ENCODE measurements around the gene DDX3X.

DDX3X gene

GRCh38 chrX:41333003-41333743 is 789 bp upstream of the DDX3X start (continued):
- no peak for TF ChIP-seq ZNF473 (tag by site-specific recombination; IDR thresholded peaks at IDR 0.05)
- TF ChIP-seq, protein P1, sequence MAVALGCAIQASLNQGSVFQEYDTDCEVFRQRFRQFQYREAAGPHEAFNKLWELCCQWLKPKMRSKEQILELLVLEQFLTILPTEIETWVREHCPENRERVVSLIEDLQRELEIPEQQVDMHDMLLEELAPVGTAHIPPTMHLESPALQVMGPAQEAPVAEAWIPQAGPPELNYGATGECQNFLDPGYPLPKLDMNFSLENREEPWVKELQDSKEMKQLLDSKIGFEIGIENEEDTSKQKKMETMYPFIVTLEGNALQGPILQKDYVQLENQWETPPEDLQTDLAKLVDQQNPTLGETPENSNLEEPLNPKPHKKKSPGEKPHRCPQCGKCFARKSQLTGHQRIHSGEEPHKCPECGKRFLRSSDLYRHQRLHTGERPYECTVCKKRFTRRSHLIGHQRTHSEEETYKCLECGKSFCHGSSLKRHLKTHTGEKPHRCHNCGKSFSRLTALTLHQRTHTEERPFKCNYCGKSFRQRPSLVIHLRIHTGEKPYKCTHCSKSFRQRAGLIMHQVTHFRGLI (tag by site-specific recombination; IDR thresholded peaks at IDR 0.05): no peak
- TF ChIP-seq ZNF423 (tag by site-specific recombination; IDR thresholded peaks at IDR 0.05): peak; percentile 97
- TF ChIP-seq, protein P2, sequence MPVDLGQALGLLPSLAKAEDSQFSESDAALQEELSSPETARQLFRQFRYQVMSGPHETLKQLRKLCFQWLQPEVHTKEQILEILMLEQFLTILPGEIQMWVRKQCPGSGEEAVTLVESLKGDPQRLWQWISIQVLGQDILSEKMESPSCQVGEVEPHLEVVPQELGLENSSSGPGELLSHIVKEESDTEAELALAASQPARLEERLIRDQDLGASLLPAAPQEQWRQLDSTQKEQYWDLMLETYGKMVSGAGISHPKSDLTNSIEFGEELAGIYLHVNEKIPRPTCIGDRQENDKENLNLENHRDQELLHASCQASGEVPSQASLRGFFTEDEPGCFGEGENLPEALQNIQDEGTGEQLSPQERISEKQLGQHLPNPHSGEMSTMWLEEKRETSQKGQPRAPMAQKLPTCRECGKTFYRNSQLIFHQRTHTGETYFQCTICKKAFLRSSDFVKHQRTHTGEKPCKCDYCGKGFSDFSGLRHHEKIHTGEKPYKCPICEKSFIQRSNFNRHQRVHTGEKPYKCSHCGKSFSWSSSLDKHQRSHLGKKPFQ (tag by site-specific recombination; IDR thresholded peaks at IDR 0.05): peak; percentile 81
- peak; percentile 59; the same call in 1 of the 2 replicates for TF ChIP-seq ZNF558 (tag by site-specific recombination; IDR thresholded peaks at IDR 0.05)
- TF ChIP-seq PBX3 (CRISPR knock-in tag; IDR thresholded peaks at IDR 0.05): peak; percentile 44; the same call in 1 of the 2 replicates
- no peak for TF ChIP-seq ZNF660 (tag by site-specific recombination; IDR thresholded peaks at IDR 0.05)
- TF ChIP-seq MEIS1 (CRISPR knock-in tag; IDR thresholded peaks at IDR 0.05; ENCODE audit: borderline replicate concordance): no peak
- TF ChIP-seq YY1 (tag by site-specific recombination; IDR thresholded peaks at IDR 0.05): peak; percentile 92; the same call in 1 of the 2 replicates
- TF ChIP-seq, protein P3, sequence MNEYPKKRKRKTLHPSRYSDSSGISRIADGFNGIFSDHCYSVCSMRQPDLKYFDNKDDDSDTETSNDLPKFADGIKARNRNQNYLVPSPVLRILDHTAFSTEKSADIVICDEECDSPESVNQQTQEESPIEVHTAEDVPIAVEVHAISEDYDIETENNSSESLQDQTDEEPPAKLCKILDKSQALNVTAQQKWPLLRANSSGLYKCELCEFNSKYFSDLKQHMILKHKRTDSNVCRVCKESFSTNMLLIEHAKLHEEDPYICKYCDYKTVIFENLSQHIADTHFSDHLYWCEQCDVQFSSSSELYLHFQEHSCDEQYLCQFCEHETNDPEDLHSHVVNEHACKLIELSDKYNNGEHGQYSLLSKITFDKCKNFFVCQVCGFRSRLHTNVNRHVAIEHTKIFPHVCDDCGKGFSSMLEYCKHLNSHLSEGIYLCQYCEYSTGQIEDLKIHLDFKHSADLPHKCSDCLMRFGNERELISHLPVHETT (tag by site-specific recombination; IDR thresholded peaks at IDR 0.05): peak; percentile 98
- TF ChIP-seq ZNF621 (tag by site-specific recombination; IDR thresholded peaks at IDR 0.05): no peak
- peak; percentile 88 for TF ChIP-seq ZNF600 (tag by site-specific recombination; IDR thresholded peaks at IDR 0.05)
- TF ChIP-seq ZNF335 (tag by site-specific recombination; conservative IDR thresholded peaks at IDR 0.05): peak; percentile 95
- peak; percentile 49 for TF ChIP-seq ZNF623 (tag by site-specific recombination; IDR thresholded peaks at IDR 0.05)
- no peak for TF ChIP-seq ZNF776 (tag by site-specific recombination; IDR thresholded peaks at IDR 0.05; ENCODE audit: borderline replicate concordance)
- peak; percentile 99 for TF ChIP-seq ZEB2 (tag by site-specific recombination; IDR thresholded peaks at IDR 0.05)
- TF ChIP-seq ZBTB1 (tag by site-specific recombination; IDR thresholded peaks at IDR 0.05): no peak; the same call in 1 of the 2 replicates
- TF ChIP-seq ZNF23 (tag by site-specific recombination; IDR thresholded peaks at IDR 0.05; ENCODE audit: borderline replicate concordance): no peak
- TF ChIP-seq ZNF561 (tag by site-specific recombination; IDR thresholded peaks at IDR 0.05; ENCODE audit: borderline replicate concordance): peak; percentile 39; the same call in 1 of the 2 replicates
- no peak for TF ChIP-seq RBAK (tag by site-specific recombination; IDR thresholded peaks at IDR 0.05)
- no peak for TF ChIP-seq ELK4 (IDR thresholded peaks at IDR 0.05; ENCODE audit: borderline replicate concordance, low read depth, low read length)
- TF ChIP-seq ZNF274 (IDR thresholded peaks at IDR 0.05; ENCODE audit: low read length): no peak
- no peak for TF ChIP-seq ZNF274 (tag by site-specific recombination; IDR thresholded peaks at IDR 0.05; ENCODE audit: borderline replicate concordance)
- no peak; the same call in 1 of the 2 replicates for TF ChIP-seq SCRT2 (tag by site-specific recombination; IDR thresholded peaks at IDR 0.05)
- no peak for TF ChIP-seq ZFP3 (tag by site-specific recombination; IDR thresholded peaks at IDR 0.05; ENCODE audit: low read depth)
- TF ChIP-seq ZNF664 (tag by site-specific recombination; IDR thresholded peaks at IDR 0.05): peak; percentile 74; the same call in 1 of the 2 replicates
- no peak for TF ChIP-seq ZNF114 (tag by site-specific recombination; IDR thresholded peaks at IDR 0.05)

Measured in HEK293 (cell line).